Subcutaneous abdominal adipose tissue (tissue), 5 donors: ENCODE results near the gene KRTAP21-2.

Experiments used
- H3K27ac ChIP-seq: one replicate; pipeline ENCODE4 v1.7.0; 2013; ENCODE audit warnings: low read depth, mild to moderate bottlenecking, inconsistent platforms, low read length, moderate library complexity
- H3K27me3 ChIP-seq, 5 donors: one replicate each; pipeline ENCODE4 v1.7.0; 2013; ENCODE audit warnings: low read length in 5 of 5, inconsistent platforms in 1 of 5; ENCODE audit not compliant: control insufficient read depth in 5 of 5, insufficient read depth in 4 of 5
- H3K36me3 ChIP-seq, 5 donors: one replicate each; pipeline ENCODE4 v1.7.0; 2013; ENCODE audit warnings: low read length in 5 of 5; ENCODE audit not compliant: control insufficient read depth in 5 of 5, insufficient read depth in 5 of 5
- H3K4me1 ChIP-seq, 5 donors: one replicate each; pipeline ENCODE4 v1.7.0; 2013; ENCODE audit warnings: low read length in 5 of 5, mild to moderate bottlenecking in 3 of 5, moderate library complexity in 1 of 5; ENCODE audit not compliant: control insufficient read depth in 5 of 5, insufficient read depth in 5 of 5
- H3K4me3 ChIP-seq, 5 donors: one replicate each; pipeline ENCODE4 v1.7.0; 2013; ENCODE audit warnings: low read length in 5 of 5, low read depth in 1 of 5
- H3K9ac ChIP-seq, 5 donors: one replicate each; pipeline ENCODE4 v1.7.0; 2013; ENCODE audit warnings: low read length in 5 of 5, mild to moderate bottlenecking in 4 of 5, moderate library complexity in 3 of 5
- H3K9me3 ChIP-seq, 5 donors: one replicate each; pipeline ENCODE4 v1.7.0; 2013; ENCODE audit warnings: low read length in 5 of 5; ENCODE audit not compliant: control insufficient read depth in 5 of 5
- donor health status: healthy.
- donor health status: healthy.
- donor health status: healthy.
- donor health status: healthy.
- donor health status: healthy.

KRTAP21-2 gene

DNA sequence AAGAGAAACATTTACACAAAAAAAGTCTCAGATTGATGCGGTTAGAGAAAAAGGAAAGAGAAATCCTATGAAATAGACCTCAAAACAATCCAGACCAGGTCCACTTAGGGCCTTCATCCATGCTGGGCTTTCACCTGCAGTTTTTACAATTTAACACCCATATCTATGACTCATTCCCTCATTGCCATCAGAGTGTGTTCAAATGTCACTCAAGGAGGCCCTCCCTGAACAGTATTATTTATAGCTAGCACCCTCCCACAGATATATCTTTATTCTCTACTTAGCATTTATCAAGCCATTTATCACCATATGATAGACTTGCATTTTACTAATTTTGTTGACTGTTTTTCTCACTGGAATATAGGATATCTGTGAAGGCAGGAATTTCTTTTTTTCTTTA is 27.7 kb downstream of the KRTAP21-2 start:
- Histone ChIP-seq H3K9ac (no peak overlapping the region), H3K27me3 (no peaks in the 10 kb centered on the region), H3K4me1 (no peaks in the 10 kb centered on the region), H3K9me3 (no peaks in the 10 kb centered on the region), H3K4me3 (no peak overlapping the region), H3K36me3 (no peaks in the 10 kb centered on the region), H3K27ac (no peak overlapping the region)

DNA sequence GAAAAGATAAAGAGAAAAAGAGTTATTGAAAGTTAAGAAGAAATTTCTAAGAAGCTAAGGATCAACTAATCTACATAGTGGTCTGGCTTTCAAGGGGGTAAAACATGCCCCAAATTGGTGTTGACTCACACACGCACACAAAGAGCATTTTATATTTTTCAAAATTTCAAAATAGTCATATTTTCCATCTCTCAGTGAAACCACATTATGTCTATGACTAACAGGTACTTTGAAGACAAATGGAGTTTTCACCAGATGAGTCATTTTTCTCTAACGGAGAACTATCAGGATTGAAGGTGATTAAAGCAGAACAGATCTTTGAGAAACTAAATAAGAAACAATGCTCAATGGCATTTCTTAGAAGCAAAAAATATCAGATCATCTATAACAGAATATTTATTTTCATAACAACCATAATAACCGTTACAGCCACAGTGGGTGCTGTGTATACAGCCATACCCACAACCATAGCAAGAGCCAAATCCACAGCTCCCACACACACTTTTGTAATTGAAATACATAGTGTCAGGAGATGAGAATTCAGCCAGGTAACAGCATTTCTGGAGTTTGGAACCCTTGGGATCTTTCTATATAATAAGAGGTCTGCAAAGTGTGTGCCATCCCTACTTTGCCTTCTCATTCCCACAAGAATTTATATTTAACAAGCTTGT is 28.7 kb downstream of the KRTAP21-2 start, which contains the start of gene KRTAP21-3:
TSS of gene KRTAP21-3 (minus strand) at position 539 of the 671 bp plus-strand sequence. CDS start at position 521, 18 bp downstream.
- Histone ChIP-seq H3K36me3 (no peaks in the 10 kb centered on the region), H3K4me1 (no peaks in the 10 kb centered on the region), H3K27ac (no peak within 1 kb of the TSS)

DNA sequence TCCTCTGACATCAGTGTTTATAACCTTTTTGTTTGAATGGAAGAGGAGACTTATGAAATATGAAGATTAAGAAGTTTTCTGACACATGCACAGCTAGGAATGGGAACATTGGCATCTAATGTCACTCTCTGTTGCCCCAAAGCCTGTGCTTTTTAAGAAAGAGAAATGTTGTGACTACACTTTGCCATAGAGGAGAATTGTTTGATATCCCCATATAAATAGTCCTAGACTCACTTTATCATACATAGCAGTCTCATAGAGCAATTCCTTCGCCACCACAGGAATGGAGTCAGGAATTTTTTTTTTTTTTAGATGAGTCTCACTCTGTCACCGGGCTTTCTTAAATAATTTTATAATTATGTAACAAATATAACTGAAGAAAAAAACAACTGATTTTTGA is 30.0 kb downstream of the KRTAP21-2 start:
- no peak overlapping the region for H3K9ac ChIP-seq
- no peaks in the 10 kb centered on the region for H3K36me3 ChIP-seq
- no peaks in the 10 kb centered on the region for H3K4me1 ChIP-seq

More for the DNA sequence above, 28.7 kb downstream of the KRTAP21-2 start, which contains the start of gene KRTAP21-3:
- Histone ChIP-seq H3K9ac (no peak within 1 kb of the TSS), H3K4me3 (no peak within 1 kb of the TSS), H3K9me3 (no peaks in the 10 kb centered on the region), H3K27me3 (no peaks in the 10 kb centered on the region)

DNA sequence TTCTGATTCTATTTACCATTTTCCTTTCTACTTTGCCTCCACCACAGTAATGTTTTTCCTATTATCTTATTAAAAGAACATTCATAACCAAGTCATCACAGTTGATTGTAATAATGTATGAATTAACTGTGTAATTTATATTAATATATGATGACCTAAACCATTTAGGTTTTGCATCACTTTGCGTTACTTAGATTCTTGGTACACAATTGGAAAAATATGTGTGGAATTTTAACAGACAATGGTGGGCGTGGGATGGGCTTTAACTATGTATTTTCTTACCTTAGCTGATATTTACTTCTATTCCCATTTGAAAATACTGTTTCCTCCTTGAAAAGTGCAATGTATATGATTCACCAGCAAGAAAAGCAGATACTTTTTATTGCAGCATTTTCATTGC is 32.1 kb downstream of the KRTAP21-2 start:
- H3K9me3 ChIP-seq: peaks cover 0 to 9% (median 0%) of the 10 kb centered on the region in 5 donors
- H3K36me3 ChIP-seq: no peaks in the 10 kb centered on the region
- no peaks in the 10 kb centered on the region for H3K4me1 ChIP-seq
- no peak overlapping the region for H3K27ac ChIP-seq
- H3K27me3 ChIP-seq: no peaks in the 10 kb centered on the region
- H3K4me3 ChIP-seq: no peak overlapping the region
- no peak overlapping the region for H3K9ac ChIP-seq

More for the DNA sequence above, 30.0 kb downstream of the KRTAP21-2 start:
- no peak overlapping the region for H3K27ac ChIP-seq
- no peak overlapping the region for H3K4me3 ChIP-seq
- H3K27me3 ChIP-seq: no peaks in the 10 kb centered on the region
- peaks cover 0 to 3% (median 0%) of the 10 kb centered on the region in 5 donors for H3K9me3 ChIP-seq

DNA sequence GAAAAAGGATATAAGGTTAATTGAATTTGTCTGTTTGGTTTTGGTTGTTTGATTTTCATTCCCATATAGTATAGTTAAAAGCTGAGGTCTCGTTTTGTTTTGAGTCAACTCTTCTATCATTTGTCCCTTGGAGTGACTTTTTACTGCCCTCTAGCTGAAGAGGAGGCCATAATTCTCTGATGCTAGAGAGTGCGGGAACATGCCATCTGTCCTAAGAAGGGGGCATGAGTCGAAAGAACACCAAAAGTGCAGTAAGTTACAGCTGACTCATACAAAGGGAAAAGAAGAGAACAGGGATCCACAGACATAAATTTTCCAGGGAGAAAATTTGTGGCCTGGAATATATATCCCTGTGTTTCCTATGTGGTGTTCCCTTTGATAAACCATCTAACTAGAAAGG is 32.6 kb downstream of the KRTAP21-2 start:
- Histone ChIP-seq H3K27me3 (no peaks in the 10 kb centered on the region), H3K9ac (no peak overlapping the region), H3K27ac (no peak overlapping the region), H3K4me3 (no peak overlapping the region), H3K4me1 (no peaks in the 10 kb centered on the region), H3K9me3 (peaks cover 0 to 9% (median 0%) of the 10 kb centered on the region in 5 donors), H3K36me3 (no peaks in the 10 kb centered on the region)

DNA sequence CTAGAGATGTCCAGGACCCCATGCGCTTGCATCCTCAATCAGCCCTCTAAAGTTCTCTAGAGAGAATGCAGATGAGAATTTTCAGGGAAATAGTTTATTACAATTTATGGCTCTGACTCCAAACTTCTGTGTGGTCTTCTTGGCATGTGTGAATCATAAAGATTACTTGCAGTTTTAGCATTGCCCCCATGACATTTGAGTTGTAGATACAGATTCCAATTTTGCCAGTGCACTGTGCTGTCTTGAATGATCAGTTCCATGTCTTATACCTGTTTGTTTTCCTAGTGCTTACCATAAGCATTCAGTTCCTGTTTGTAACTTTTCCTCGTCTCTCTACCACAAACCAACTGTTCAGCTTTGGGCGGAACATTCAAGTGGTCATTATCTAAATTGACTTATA is 33.3 kb downstream of the KRTAP21-2 start:
- Histone ChIP-seq H3K27me3 (no peaks in the 10 kb centered on the region), H3K9me3 (peaks cover 0 to 9% (median 0%) of the 10 kb centered on the region in 5 donors), H3K4me3 (no peak overlapping the region), H3K9ac (no peak overlapping the region), H3K36me3 (no peaks in the 10 kb centered on the region), H3K27ac (no peak overlapping the region), H3K4me1 (no peaks in the 10 kb centered on the region)

DNA sequence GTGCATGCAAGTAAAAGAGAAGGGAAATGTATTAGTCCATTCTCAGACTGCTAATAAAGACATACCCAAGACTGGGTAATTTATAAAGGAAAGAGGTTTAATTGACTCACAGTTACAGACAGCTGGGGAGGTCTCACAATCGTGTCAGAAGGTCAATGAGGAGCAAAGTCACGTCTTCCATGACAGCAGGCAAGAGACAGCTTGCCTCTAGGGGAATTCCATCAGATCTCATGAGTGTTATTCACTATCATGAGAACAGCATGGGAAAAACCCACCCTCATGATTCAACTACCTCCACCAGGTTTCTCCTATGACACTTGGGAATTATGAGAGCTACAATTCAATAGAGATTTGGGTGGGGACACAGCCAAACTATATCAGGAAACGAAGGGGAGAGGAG is 36.6 kb downstream of the KRTAP21-2 start:
- Histone ChIP-seq H3K27ac (no peak overlapping the region), H3K36me3 (no peaks in the 10 kb centered on the region), H3K9ac (no peak overlapping the region), H3K27me3 (no peaks in the 10 kb centered on the region), H3K4me1 (no peaks in the 10 kb centered on the region), H3K4me3 (no peak overlapping the region), H3K9me3 (peaks cover 0 to 11% (median 0%) of the 10 kb centered on the region in 5 donors)

DNA sequence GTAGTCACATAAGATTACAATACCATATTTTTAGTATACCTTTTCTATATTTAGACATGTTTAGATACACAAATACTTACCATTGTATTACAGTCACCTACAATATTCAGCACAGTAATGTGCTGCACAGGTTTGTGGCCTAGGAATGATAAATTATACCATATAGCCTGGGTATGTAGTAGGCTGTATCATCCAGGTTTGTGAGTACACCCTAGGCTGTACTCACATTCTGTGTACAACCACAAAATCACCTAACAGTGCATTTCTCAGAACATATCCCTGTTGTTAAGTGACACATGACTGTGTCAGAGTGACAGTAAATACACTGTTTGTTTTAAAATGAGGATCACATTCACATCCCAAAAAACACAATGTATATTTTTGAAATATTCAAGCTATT is 39.6 kb downstream of the KRTAP21-2 start:
- Histone ChIP-seq H3K4me3 (no peak overlapping the region), H3K4me1 (no peaks in the 10 kb centered on the region), H3K36me3 (no peaks in the 10 kb centered on the region), H3K9me3 (peaks cover 0 to 11% (median 0%) of the 10 kb centered on the region in 5 donors), H3K9ac (no peak overlapping the region), H3K27me3 (no peaks in the 10 kb centered on the region), H3K27ac (no peak overlapping the region)
